HFFc6 (cell line): ENCODE results near the gene DPYSL3. TPM values are rescaled to one million over a fixed set of nuclear protein-coding genes. Genes with fewer than 3 reads are reported as not detected.

Experiments
- DNase-seq: peaks from one replicate; pipeline ENCODE4 v3.0.0-alpha.2; 2018
- H3K27ac Mint-ChIP-seq: 2 replicates; pipeline ENCODE4 v1.8.0; 2020; ENCODE audit warnings: mild to moderate bottlenecking, mixed read lengths
- H3K27me3 Mint-ChIP-seq: 2 replicates; pipeline ENCODE4 v1.8.0; 2021; ENCODE audit warnings: mild to moderate bottlenecking, moderate library complexity, mixed read lengths; ENCODE audit not compliant: insufficient read depth
- H3K36me3 Mint-ChIP-seq: 2 replicates; pipeline ENCODE4 v1.8.0; 2021; ENCODE audit warnings: low read depth, mixed read lengths
- H3K4me1 Mint-ChIP-seq: 2 replicates; pipeline ENCODE4 v1.8.0; 2020; ENCODE audit warnings: low read depth, mixed read lengths
- H3K4me3 Mint-ChIP-seq: 2 replicates; pipeline ENCODE4 v1.8.0; 2020; ENCODE audit warnings: mild to moderate bottlenecking, moderate library complexity, mixed read lengths
- H3K9me3 Mint-ChIP-seq: 2 replicates; pipeline ENCODE4 v1.8.0; 2020; ENCODE audit warnings: mild to moderate bottlenecking, mixed read lengths
- total RNA-seq, 6 experiments: library from RNA; stranded (reverse); fragmentation: NEBNext Ultra II Directional; extraction: Animal tissue kit (Norgen Biotek cat#: 25700); gene quantifications; 2 replicates in 1 of 6; 3 replicates in 5 of 6; pipeline ENCODE4 v1.2.3, GENCODE V29; 2021
- TF ChIP-seq, protein P1 (sequence below): fragments of 200-600 bp; sonication (generic); IDR thresholded peaks from 2 replicates; pipeline ENCODE4 v1.5.0; 2021; ENCODE audit warnings: antibody characterized with exemption, mild to moderate bottlenecking

Gene DPYSL3
- total RNA-seq, 6 experiments from 2014 or later, result 41.9 to 57.7 (median 55.3) TPM

DNA sequence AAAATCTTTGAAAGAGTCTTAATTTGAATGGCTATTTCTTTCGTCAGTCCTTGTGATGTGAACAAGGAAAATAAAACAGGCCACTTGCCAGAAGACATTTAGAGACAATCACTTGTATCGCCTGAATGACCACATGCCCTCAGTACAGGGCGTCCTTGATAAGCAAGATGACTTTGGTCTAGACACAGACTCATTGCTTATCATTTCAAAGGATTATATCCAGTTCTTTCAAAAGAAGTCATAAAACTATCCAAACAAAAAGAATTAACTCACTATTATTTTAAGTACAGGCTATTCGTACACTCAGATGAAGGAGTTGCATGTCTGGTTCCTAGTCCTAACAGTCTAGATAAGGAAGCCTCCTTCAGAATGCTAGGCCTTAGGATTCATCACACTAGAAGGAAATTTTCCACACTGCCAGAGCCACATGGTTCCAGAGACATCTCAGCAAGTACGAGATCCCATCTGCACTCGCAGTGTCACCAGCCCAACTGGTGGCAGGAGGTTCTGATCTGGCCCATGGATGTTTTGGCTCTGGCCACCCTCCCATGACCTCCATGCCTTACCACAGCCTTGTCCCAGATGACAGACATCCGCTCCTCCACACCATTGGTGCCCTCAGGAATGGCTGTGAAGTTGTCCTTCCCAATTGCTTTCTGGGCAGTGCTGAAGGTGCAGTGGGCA lies 109.6 kb downstream of the DPYSL3 start:
- Mint-ChIP-seq H3K4me3 (no peak overlapping the region), H3K27ac (no peak overlapping the region), H3K9me3 (no peaks in the 10 kb centered on the region), H3K36me3 (peaks cover 24% of the 10 kb centered on the region), H3K4me1 (peaks cover 36% of the 10 kb centered on the region), H3K27me3 (peaks cover 2% of the 10 kb centered on the region; the same call in 1 of the 2 replicates)
- DNase-seq, result no peak
- TF ChIP-seq, protein P1, sequence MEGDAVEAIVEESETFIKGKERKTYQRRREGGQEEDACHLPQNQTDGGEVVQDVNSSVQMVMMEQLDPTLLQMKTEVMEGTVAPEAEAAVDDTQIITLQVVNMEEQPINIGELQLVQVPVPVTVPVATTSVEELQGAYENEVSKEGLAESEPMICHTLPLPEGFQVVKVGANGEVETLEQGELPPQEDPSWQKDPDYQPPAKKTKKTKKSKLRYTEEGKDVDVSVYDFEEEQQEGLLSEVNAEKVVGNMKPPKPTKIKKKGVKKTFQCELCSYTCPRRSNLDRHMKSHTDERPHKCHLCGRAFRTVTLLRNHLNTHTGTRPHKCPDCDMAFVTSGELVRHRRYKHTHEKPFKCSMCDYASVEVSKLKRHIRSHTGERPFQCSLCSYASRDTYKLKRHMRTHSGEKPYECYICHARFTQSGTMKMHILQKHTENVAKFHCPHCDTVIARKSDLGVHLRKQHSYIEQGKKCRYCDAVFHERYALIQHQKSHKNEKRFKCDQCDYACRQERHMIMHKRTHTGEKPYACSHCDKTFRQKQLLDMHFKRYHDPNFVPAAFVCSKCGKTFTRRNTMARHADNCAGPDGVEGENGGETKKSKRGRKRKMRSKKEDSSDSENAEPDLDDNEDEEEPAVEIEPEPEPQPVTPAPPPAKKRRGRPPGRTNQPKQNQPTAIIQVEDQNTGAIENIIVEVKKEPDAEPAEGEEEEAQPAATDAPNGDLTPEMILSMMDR, result no peak

DNA sequence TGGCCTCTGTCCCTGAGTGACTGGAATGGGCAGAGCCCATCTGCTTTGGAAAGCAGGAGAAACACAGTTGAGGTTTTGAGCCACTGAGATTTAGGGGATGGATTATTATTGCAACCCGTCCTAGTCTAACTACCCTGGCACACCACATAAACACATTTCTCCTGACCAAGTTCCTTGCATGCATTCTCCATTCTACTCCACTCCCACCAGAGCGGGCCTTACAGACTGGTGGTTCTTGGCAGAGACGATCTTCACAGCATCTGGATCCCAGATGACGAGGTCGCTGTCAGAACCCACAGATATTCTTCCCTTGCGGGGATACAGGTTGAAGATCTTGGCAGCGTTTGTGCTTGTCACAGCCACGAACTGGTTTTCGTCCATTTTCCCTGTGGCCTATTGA lies 111.0 kb downstream of the DPYSL3 start:
- TF ChIP-seq, protein P1, result no peak
- peaks cover 17% of the 10 kb centered on the region for H3K36me3 Mint-ChIP-seq
- peaks cover 22% of the 10 kb centered on the region for H3K4me1 Mint-ChIP-seq
- no peaks in the 10 kb centered on the region for H3K9me3 Mint-ChIP-seq
- H3K4me3 Mint-ChIP-seq, result no peak overlapping the region
- no peak overlapping the region for H3K27ac Mint-ChIP-seq
- H3K27me3 Mint-ChIP-seq, result no peaks in the 10 kb centered on the region; the same call in 1 of the 2 replicates
- DNase-seq, result no peak

DNA sequence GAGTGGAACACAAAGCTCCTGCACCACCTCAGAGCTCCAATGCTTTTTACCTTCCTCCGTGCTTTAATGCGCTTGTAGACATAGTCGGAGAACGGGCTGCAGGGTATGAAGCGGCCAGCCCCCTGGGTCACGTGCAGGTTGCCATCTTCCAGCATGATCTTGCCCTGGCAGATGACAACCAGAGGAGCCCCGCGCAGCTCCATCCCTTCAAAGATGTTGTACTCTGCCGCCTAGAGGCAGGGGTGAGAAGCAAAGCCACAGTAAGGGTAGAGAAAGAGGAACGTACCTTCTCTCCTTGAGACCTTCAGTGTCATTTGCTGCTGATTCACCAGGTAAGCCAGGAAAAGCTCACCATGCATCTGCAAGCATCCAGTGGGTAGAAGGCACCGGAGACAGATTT lies 112.3 kb downstream of the DPYSL3 start:
- H3K27ac Mint-ChIP-seq, result no peak overlapping the region
- H3K4me1 Mint-ChIP-seq, result peaks cover 9% of the 10 kb centered on the region
- H3K4me3 Mint-ChIP-seq, result no peak overlapping the region
- H3K36me3 Mint-ChIP-seq, result peaks cover 12% of the 10 kb centered on the region; the same call in 1 of the 2 replicates
- TF ChIP-seq, protein P1, result peak; percentile 33; the same call in 1 of the 2 replicates
- DNase-seq, result no peak
- no peaks in the 10 kb centered on the region for H3K9me3 Mint-ChIP-seq
- H3K27me3 Mint-ChIP-seq, result no peaks in the 10 kb centered on the region

DNA sequence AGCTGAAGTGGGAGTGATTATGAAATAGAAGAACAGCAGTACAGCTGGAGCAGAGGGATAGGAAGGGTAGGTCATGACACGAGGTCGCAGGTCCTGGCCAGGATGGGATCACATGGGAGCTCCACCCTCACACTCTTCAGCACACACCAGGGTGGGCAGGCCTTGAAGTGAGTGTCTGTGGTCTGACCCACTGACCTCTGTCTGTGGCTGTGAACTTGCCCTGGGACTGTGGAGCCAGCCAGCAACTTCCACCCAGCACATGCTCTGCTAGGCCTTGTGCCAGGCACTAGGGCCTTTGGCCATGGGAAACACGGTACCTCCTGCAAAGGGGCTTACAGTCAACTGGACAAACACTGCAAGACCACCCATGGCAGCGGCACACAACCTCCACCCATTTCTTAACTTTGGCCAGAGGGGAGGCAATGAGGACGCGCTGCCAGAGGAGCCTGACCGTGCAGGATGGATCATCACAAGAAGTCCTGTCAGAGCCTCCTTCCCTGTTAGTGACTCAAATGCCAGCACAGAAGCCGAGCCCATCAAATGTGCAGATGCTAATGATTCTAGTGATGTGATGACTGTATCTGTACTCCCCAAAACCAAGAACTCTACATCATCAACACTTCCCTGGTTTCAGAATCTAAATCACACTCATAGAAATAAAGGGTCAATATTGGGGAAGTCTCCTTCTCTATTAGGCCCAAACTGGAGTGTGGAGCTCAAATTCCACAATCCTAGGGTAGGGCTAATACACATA lies 113.6 kb downstream of the DPYSL3 start:
- H3K27me3 Mint-ChIP-seq, result no peaks in the 10 kb centered on the region
- no peak for DNase-seq
- H3K36me3 Mint-ChIP-seq, result peaks cover 12% of the 10 kb centered on the region; the same call in 1 of the 2 replicates
- H3K4me3 Mint-ChIP-seq, result no peak overlapping the region
- no peak overlapping the region for H3K27ac Mint-ChIP-seq
- TF ChIP-seq, protein P1, result no peak
- no peaks in the 10 kb centered on the region for H3K9me3 Mint-ChIP-seq
- H3K4me1 Mint-ChIP-seq, result peaks cover 20% of the 10 kb centered on the region

DNA sequence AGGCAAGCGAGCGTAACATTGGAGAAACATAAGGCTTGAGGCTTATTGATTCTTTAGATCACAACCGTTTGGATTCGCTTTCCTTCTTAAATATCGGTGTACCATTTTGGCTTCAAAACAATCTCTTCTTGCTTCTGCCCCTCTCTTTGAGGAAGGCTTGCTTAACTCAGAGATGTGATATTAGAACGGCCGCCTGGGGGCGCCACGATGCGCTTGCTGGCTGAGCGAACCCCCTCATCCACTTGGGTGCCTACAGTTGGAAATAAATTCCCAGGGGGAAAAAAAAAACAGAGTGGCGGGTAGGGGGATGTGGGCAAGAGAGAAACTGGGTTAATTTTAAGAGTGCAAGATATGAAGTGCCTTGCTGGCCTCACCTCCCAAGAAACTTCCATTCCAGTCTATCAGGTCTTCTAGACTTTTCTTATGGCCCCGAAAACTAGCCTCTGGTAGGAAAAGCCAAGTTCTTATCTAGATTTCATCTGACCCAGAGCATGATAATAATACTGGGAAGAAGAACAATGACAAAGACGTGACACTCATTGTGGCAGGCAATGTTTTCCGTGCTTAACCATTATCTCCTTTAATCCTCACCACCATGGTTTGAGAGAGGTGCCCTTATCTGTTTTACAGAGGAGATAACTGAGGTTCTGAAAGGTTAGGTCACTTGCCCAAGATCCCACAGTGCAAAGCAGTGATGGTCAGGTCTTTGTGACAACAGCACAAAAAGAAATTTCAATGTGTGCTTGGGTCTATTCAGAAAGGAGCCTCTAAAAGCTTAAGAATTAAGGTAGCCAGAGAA lies 115.8 kb downstream of the DPYSL3 start:
- DNase-seq, result no peak
- 0 out of 2 replicates have a peak, but pooled peaks cover 5% of the 10 kb centered on the region for H3K36me3 Mint-ChIP-seq
- TF ChIP-seq, protein P1, result peak; percentile 53
- no peaks in the 10 kb centered on the region for H3K27me3 Mint-ChIP-seq
- H3K4me1 Mint-ChIP-seq, result peaks cover 12% of the 10 kb centered on the region
- no peaks in the 10 kb centered on the region for H3K9me3 Mint-ChIP-seq
- no peak overlapping the region for H3K27ac Mint-ChIP-seq
- no peak overlapping the region for H3K4me3 Mint-ChIP-seq
